ENCODE data around the gene NAA60. TPM values are rescaled to one million over a fixed set of nuclear protein-coding genes. Genes with fewer than 3 reads are reported as not detected.

The NAA60 gene
- total and polyA plus RNA-seq, 2 of the 13 experiments (the other 11 are each of a cell fraction or from before 2014, with no cell fraction given): 14.7 to 32.0 TPM

GRCh38 chr16:3457434-3458252, 14.2 kb downstream of the NAA60 start (continued):
- TF ChIP-seq TRIM22 (IDR thresholded peaks at IDR 0.05): no peak
- no peak for TF ChIP-seq ZFP62 (CRISPR knock-in tag; IDR thresholded peaks at IDR 0.05)
- peak; percentile 74; the same call in 1 of the 2 replicates for TF ChIP-seq TSC22D2 (CRISPR knock-in tag; IDR thresholded peaks at IDR 0.05; ENCODE audit: borderline replicate concordance)
- TF ChIP-seq NRL (CRISPR knock-in tag; IDR thresholded peaks at IDR 0.05; ENCODE audit: borderline replicate concordance): 0 out of 2 replicates have a peak, but pooled peaks have one; percentile 33
- 0 out of 2 replicates have a peak, but pooled peaks have one; percentile 18 for TF ChIP-seq JUND (CRISPR knock-in tag; IDR thresholded peaks at IDR 0.05)
- no peak for TF ChIP-seq SRSF4 (IDR thresholded peaks at IDR 0.05; ENCODE audit: low read depth, low read length, poor library complexity, severe bottlenecking)
- TF ChIP-seq ZNF333 (CRISPR knock-in tag; IDR thresholded peaks at IDR 0.05; ENCODE audit: borderline replicate concordance): peak; percentile 64; the same call in 1 of the 2 replicates
- no peak for TF ChIP-seq HNRNPK (IDR thresholded peaks at IDR 0.05; ENCODE audit: low read depth, low read length, poor library complexity, severe bottlenecking)
- no peak for TF ChIP-seq TBP (CRISPR knock-in tag; IDR thresholded peaks at IDR 0.05)
- TF ChIP-seq ZNF350 (CRISPR knock-in tag; IDR thresholded peaks at IDR 0.05; ENCODE audit: borderline replicate concordance, low read depth): peak; percentile 63
- peak; percentile 68; the same call in 1 of the 2 replicates for TF ChIP-seq KLF6 (CRISPR knock-in tag; IDR thresholded peaks at IDR 0.05)
- no peak for TF ChIP-seq SMARCE1 (IDR thresholded peaks at IDR 0.05; ENCODE audit: borderline replicate concordance)
- TF ChIP-seq HOXA3 (CRISPR knock-in tag; IDR thresholded peaks at IDR 0.05): peak; percentile 99
- TF ChIP-seq BCL6 (CRISPR knock-in tag; IDR thresholded peaks at IDR 0.05): 0 out of 2 replicates have a peak, but pooled peaks have one; percentile 30
- TF ChIP-seq ZNF282 (IDR thresholded peaks at IDR 0.05; ENCODE audit: partially characterized antibody): no peak
- peak; percentile 64 for TF ChIP-seq RBM22 (optimal IDR thresholded peaks at IDR 0.05; ENCODE audit: low read length)
- TF ChIP-seq GTF3A (CRISPR knock-in tag; conservative IDR thresholded peaks at IDR 0.05): no peak
- TF ChIP-seq RELA (CRISPR knock-in tag; IDR thresholded peaks at IDR 0.05): peak; percentile 45; the same call in 1 of the 2 replicates
- no peak for TF ChIP-seq ELK4 (CRISPR knock-in tag; IDR thresholded peaks at IDR 0.05; ENCODE audit: borderline replicate concordance)
- TF ChIP-seq ZNF10 (CRISPR knock-in tag; IDR thresholded peaks at IDR 0.05; ENCODE audit: borderline replicate concordance, low read depth): no peak
- no peak for TF ChIP-seq ZNF703 (CRISPR knock-in tag; IDR thresholded peaks at IDR 0.05; ENCODE audit: borderline replicate concordance)
- TF ChIP-seq ZNF446 (CRISPR knock-in tag; IDR thresholded peaks at IDR 0.05): peak; percentile 39; the same call in 1 of the 2 replicates
- no peak; the same call in 1 of the 2 replicates for TF ChIP-seq ZNF510 (CRISPR knock-in tag; IDR thresholded peaks at IDR 0.05; ENCODE audit: low read depth)
- TF ChIP-seq ZNF891 (CRISPR knock-in tag; IDR thresholded peaks at IDR 0.05): 0 out of 2 replicates have a peak, but pooled peaks have one; percentile 14
- no peak for TF ChIP-seq KAT2B (IDR thresholded peaks at IDR 0.05; ENCODE audit: borderline replicate concordance, low read depth, low read length)
- TF ChIP-seq MXI1 (IDR thresholded peaks at IDR 0.05; ENCODE audit: borderline replicate concordance, low read depth, low read length): peak; percentile 68; the same call in 1 of the 3 replicates
- 0 out of 2 replicates have a peak, but pooled peaks have one; percentile 24 for TF ChIP-seq NFIB (CRISPR knock-in tag; IDR thresholded peaks at IDR 0.05; ENCODE audit: borderline replicate concordance)
- no peak for TF ChIP-seq SSRP1 (CRISPR knock-in tag; IDR thresholded peaks at IDR 0.05)
- 0 out of 2 replicates have a peak, but pooled peaks have one; percentile 65 for TF ChIP-seq ZNF264 (CRISPR knock-in tag; IDR thresholded peaks at IDR 0.05)
